Hepatocyte (in vitro differentiated cells): ENCODE data around the gene SNRPA1. TPM values are rescaled to one million over a fixed set of nuclear protein-coding genes. Genes with fewer than 3 reads are reported as not detected.

ENCODE experiments used
- DNase-seq: peaks from one replicate; pipeline ENCODE4 v3.0.0-alpha.2; 2016; ENCODE audit warnings: low spot score
- H2AFZ ChIP-seq: fragments of 200-600 bp; sonication (generic); 2 replicates; pipeline ENCODE4 v1.6.0; 2016; ENCODE audit warnings: antibody characterized with exemption, mild to moderate bottlenecking
- H3K27ac ChIP-seq: fragments of 200-600 bp; sonication (generic); 2 replicates; pipeline ENCODE4 v1.5.1; 2016; ENCODE audit warnings: mild to moderate bottlenecking
- H3K27me3 ChIP-seq: fragments of 200-600 bp; sonication (generic); 2 replicates; pipeline ENCODE4 v1.6.1; 2016
- H3K36me3 ChIP-seq: fragments of 200-600 bp; sonication (generic); replicated peaks from 2 replicates; pipeline ENCODE4 v1.5.1; 2016; ENCODE audit warnings: low read depth; ENCODE audit not compliant: insufficient read depth
- H3K4me1 ChIP-seq: fragments of 200-600 bp; sonication (generic); 2 replicates; pipeline ENCODE4 v1.5.1; 2016; ENCODE audit warnings: mild to moderate bottlenecking, moderate library complexity; ENCODE audit not compliant: insufficient read depth
- H3K4me2 ChIP-seq: fragments of 200-600 bp; sonication (generic); 2 replicates; pipeline ENCODE4 v1.6.0; 2016
- H3K4me3 ChIP-seq: fragments of 200-600 bp; sonication (generic); 2 replicates; pipeline ENCODE4 v1.5.1; 2016; ENCODE audit warnings: mild to moderate bottlenecking
- H3K79me2 ChIP-seq: fragments of 200-600 bp; sonication (generic); 2 replicates; pipeline ENCODE4 v1.6.0; 2017; ENCODE audit warnings: mild to moderate bottlenecking
- H3K9me2 ChIP-seq: fragments of 200-600 bp; sonication (generic); replicated peaks from 2 replicates; pipeline ENCODE4 v1.6.0; 2017; ENCODE audit warnings: mild to moderate bottlenecking; ENCODE audit not compliant: insufficient read depth
- H3K9me3 ChIP-seq: fragments of 200-600 bp; sonication (generic); 2 replicates; pipeline ENCODE4 v1.5.1; 2016; ENCODE audit warnings: low read depth, mild to moderate bottlenecking
- H4K20me1 ChIP-seq: fragments of 200-600 bp; sonication (generic); 2 replicates; pipeline ENCODE4 v1.6.0; 2016; ENCODE audit warnings: mild to moderate bottlenecking; ENCODE audit not compliant: insufficient read depth, poor library complexity, severe bottlenecking
- CTCF ChIP-seq: fragments of 200-600 bp; sonication (generic); IDR thresholded peaks from 2 replicates; pipeline ENCODE4 v1.5.1; 2016; ENCODE audit warnings: antibody characterized with exemption, mild to moderate bottlenecking; ENCODE audit not compliant: poor library complexity
- EZH2 ChIP-seq: fragments of 200-600 bp; sonication (generic); IDR thresholded peaks from 2 replicates; pipeline ENCODE4 v1.6.1; 2016; ENCODE audit warnings: antibody characterized with exemption, mild to moderate bottlenecking, borderline replicate concordance
- EZH2phosphoT487 ChIP-seq: fragments of 200-600 bp; sonication (generic); IDR thresholded peaks from one replicate; pipeline ENCODE4 v1.6.1; 2018; ENCODE audit warnings: antibody characterized with exemption, mild to moderate bottlenecking, low read depth, moderate library complexity; ENCODE audit not compliant: unreplicated experiment, severe bottlenecking
- WGBS: methylation state at CpG from one replicate; pipeline ENCODE4 v1.1.6; 2016; ENCODE audit warnings: low lambda C conversion rate; ENCODE audit errors: missing lambda C conversion rate; 5-methylcytosine and 5-hydroxymethylcytosine counted together
- polyA plus RNA-seq: library from polyadenylated mRNA; unstranded; fragments of >200 nt; fragmentation: Nextera tagmentation; extraction: Ambion mirVana; gene quantifications from 2 replicates; pipeline ENCODE4 v1.2.1, GENCODE V29; 2016
- total RNA-seq: library from RNA; depleted of rRNA; stranded (reverse); fragments of >200 nt; gene quantifications from 2 replicates; pipeline ENCODE4 v1.2.3, GENCODE V29; 2014

SNRPA1 gene
- total and polyA plus RNA-seq, 2 experiments from 2014 or later = 54.7 to 110 TPM

DNA sequence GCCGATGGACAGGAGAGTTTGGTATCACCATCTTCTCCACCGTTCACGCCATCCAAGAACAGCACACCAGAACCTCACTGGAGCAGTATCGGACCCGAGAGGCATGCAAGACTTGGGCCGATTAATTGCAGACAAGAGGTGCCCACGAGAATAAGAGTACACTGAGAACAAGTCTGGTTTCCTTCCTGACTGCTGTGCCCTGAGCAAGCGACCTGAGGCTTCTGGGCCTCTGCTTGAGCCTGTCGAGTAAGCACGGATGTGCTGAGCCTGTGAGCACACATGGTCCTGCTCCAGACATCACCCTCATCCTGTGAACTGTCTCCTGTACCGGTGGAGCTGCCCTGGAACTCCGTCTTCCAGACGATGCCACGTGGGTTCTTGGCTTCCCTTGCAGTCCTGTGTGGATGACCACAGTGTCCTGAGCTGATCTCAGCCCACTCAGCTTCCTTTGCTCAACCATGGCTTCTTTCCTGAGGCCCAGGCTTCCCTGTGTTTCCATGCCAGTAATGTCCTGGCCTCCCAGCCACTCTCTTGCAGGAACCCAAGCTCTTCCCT lies 34.3 kb upstream of the SNRPA1 start:
- Histone ChIP-seq H3K4me3 (no peak overlapping the region), H3K9me2 (no peaks in the 10 kb centered on the region), H3K4me2 (no peak overlapping the region), H3K36me3 (no peaks in the 10 kb centered on the region), H4K20me1 (no peaks in the 10 kb centered on the region), H3K79me2 (no peaks in the 10 kb centered on the region), H2AFZ (no peak overlapping the region), H3K9me3 (no peaks in the 10 kb centered on the region), H3K27ac (no peak overlapping the region), H3K4me1 (no peaks in the 10 kb centered on the region), H3K27me3 (no peaks in the 10 kb centered on the region)
- 92% methylated on average over 14 of the region's 14 CpGs for WGBS
- no peak for DNase-seq
- TF ChIP-seq CTCF = no peak
- TF ChIP-seq EZH2phosphoT487 = no peak
- no peak for TF ChIP-seq EZH2

DNA sequence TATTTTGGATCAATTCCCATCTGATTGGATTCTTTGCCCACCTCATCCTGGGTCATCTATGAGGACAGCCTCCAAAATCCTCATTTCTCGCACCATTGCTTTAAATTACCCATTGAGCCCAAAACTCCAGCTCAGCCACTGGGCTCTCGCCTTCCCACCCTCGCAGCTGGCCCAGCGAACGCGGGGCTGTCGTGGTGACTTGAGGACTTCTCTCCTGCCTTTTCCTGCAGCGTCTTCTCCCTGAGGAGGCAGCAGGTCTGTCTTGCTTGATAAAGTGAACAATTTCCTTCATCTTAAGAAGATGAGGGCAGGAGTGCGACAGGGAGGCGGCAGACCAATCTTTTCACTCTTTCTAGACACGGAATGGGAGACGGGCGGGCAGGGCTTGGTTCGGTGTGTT lies 33.0 kb upstream of the SNRPA1 start:
- Histone ChIP-seq H3K9me2 (no peaks in the 10 kb centered on the region), H3K36me3 (no peaks in the 10 kb centered on the region), H3K9me3 (no peaks in the 10 kb centered on the region), H3K4me3 (no peak overlapping the region), H3K27me3 (no peaks in the 10 kb centered on the region), H3K4me2 (no peak overlapping the region), H3K4me1 (no peaks in the 10 kb centered on the region), H2AFZ (no peak overlapping the region), H3K79me2 (no peaks in the 10 kb centered on the region), H3K27ac (no peak overlapping the region), H4K20me1 (no peaks in the 10 kb centered on the region)
- no peak for TF ChIP-seq EZH2phosphoT487
- 92% methylated on average over 14 of the region's 14 CpGs for WGBS
- DNase-seq = no peak

- H3K27me3 ChIP-seq = no peaks in the 10 kb centered on the region
- H3K36me3 ChIP-seq = no peaks in the 10 kb centered on the region
- H3K79me2 ChIP-seq = no peaks in the 10 kb centered on the region
- no peak for TF ChIP-seq CTCF
- TF ChIP-seq EZH2 = no peak
- TF ChIP-seq EZH2phosphoT487 = no peak
- no peak overlapping the region for H3K27ac ChIP-seq
- no peaks in the 10 kb centered on the region for H3K9me3 ChIP-seq
- H4K20me1 ChIP-seq = no peaks in the 10 kb centered on the region
- H3K4me3 ChIP-seq = no peak overlapping the region
- H2AFZ ChIP-seq = no peak overlapping the region
- no peaks in the 10 kb centered on the region for H3K9me2 ChIP-seq
- no peaks in the 10 kb centered on the region for H3K4me1 ChIP-seq
- WGBS = 79% methylated on average over 13 of the region's 17 CpGs
- H3K4me2 ChIP-seq = no peak overlapping the region
- peak; percentile 4 for DNase-seq
These were observed 32.2 kb upstream of the SNRPA1 start for GRCh38 chr15:101327147-101327740.

DNA sequence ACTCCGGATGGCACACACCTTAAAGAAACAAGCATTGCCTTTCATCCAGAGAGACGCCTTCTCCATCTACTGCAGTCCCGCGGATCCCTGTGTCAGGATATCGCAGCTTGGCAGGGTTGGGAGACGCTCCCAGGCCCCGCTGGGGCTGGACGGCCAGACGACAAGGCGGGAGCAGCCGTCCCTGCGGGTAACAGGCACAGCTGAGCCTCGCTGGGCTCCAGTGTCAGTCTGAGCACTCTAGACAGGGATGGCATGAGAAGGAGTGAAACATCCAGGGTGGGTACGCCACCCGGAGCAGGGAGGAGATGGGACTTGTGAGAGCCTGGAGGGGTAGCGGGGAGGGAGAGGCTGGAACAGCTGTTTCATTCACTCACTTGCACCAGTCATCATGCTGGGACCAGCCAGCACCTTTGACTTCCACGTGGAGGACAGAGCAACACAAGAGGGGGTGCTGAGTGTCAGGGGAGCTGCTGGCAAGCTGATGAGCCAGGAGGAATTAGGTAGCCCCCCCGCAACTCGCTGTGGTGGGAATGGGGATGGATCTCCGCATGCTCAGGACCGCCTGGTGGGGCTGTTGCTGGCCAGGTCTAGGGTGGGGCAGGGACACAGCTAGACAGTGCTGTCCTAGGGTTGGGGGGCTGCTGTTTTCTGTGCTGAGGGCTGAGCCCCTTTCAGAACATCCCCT lies 31.6 kb upstream of the SNRPA1 start:
- Histone ChIP-seq H3K79me2 (no peaks in the 10 kb centered on the region), H3K36me3 (no peaks in the 10 kb centered on the region), H2AFZ (no peak overlapping the region), H4K20me1 (no peaks in the 10 kb centered on the region), H3K4me2 (no peak overlapping the region), H3K27ac (no peak overlapping the region), H3K4me3 (no peak overlapping the region), H3K9me2 (no peaks in the 10 kb centered on the region), H3K27me3 (no peaks in the 10 kb centered on the region), H3K9me3 (no peaks in the 10 kb centered on the region), H3K4me1 (no peaks in the 10 kb centered on the region)
- DNase-seq = peak; percentile 2
- no peak for TF ChIP-seq EZH2phosphoT487
- no peak for TF ChIP-seq CTCF
- no peak for TF ChIP-seq EZH2
- WGBS = 87% methylated on average over 21 of the region's 21 CpGs
